Esophagus squamous epithelium (tissue), 4 donors: ENCODE data around the gene MICALL2.

Experiments
- CTCF ChIP-seq, 6 experiments: fragments of 450-650 bp in 4 of 6; fragments of 200-600 bp in 2 of 6; sonication (generic) in 2 of 6; IDR thresholded peaks; one replicate each; pipeline ENCODE4 v1.5.1; 2016 to 2019; ENCODE audit warnings: antibody characterized with exemption in 6 of 6, mild to moderate bottlenecking in 4 of 6, moderate library complexity in 4 of 6
- POLR2A ChIP-seq, 4 donors: fragments of 450-650 bp; IDR thresholded peaks; one replicate each; pipeline ENCODE4 v1.6.1; 2017; ENCODE audit warnings: antibody characterized with exemption in 4 of 4, mild to moderate bottlenecking in 4 of 4, moderate library complexity in 3 of 4

- TF ChIP-seq CTCF (IDR thresholded peaks at IDR 0.05) (no peak), POLR2A (IDR thresholded peaks at IDR 0.05) (no peak)
Observed at GRCh38 chr7:1499367-1500029, 40.2 kb upstream of the MICALL2 start.
